Sciatic nerve (tissue), 2 donors: ENCODE results near the gene MCRIP1. TPM values are rescaled to one million over a fixed set of nuclear protein-coding genes. Genes with fewer than 3 reads are reported as not detected.

Experiments used
- ATAC-seq: fragments of 200-7000 bp; cut with Tn5 transposase; one replicate; pipeline ENCODE4 v1.9.1; 2020; ENCODE audit warnings: mild to moderate bottlenecking, moderate library complexity
- DNase-seq: peaks from one replicate; pipeline ENCODE4 v3.0.0-alpha.2; 2020; ENCODE audit warnings: low spot score
- intact Hi-C: fragments of 100-400 bp; cut with DNase I; formaldehyde crosslinking; loops from one replicate; pipeline ENCODE4 v1.14.2; 2022
- total RNA-seq: library from RNA; stranded (reverse); fragmentation: NEBNext Ultra II Directional; extraction: Animal tissue kit (Norgen Biotek cat#: 25700); gene quantifications from one replicate; pipeline ENCODE4 v1.2.1, GENCODE V29; 2021
- donor health status: DM: no; HTN: no; CAD: no.
- donor health status: DM: no; HTN: no; CAD: no.

Gene MCRIP1
- 91.5 TPM for total RNA-seq

- DNase-seq (peak; percentile 98), ATAC-seq (peak; percentile 93)
- intact Hi-C loops, result no loop called here
Measured at GRCh38 chr17:81833160-81833920, at the start of gene MCRIP1. MCRIP1 (minus strand) TSS chr17:81833291; CDS start chr17:81824506, 8,785 bp downstream.

GRCh38 chr17:81879121-81879520, 46.0 kb upstream of the MCRIP1 start:
- intact Hi-C loops, result no loop called here
- ATAC-seq (no peak), DNase-seq (no peak)

- ATAC-seq (no peak), DNase-seq (no peak)
- intact Hi-C loops, result no loop called here
Measured at GRCh38 chr17:81878294-81878693, 45.2 kb upstream of the MCRIP1 start.

DNA sequence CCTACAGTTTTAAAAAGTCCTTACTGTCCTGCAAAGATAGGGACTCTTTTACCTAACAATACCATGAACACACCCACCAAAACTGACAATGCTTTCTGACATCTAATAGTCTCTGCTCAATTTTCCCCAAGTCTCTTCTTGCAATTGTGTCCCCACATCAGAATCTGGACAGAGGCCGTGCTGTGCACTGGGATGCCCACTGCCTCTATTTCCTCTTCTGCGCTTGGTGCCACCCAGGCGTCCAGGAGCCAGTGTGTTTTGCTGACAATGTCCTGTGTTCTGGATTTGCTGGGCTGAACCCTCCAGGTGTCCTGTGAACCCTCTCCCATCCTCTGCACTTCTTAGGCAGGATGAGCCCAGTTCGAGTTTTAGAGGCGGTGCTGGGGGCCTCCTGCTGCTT, 44.5 kb upstream of the MCRIP1 start:
- no peak for ATAC-seq
- DNase-seq, result no peak
- intact Hi-C loops, result no loop called here

DNA sequence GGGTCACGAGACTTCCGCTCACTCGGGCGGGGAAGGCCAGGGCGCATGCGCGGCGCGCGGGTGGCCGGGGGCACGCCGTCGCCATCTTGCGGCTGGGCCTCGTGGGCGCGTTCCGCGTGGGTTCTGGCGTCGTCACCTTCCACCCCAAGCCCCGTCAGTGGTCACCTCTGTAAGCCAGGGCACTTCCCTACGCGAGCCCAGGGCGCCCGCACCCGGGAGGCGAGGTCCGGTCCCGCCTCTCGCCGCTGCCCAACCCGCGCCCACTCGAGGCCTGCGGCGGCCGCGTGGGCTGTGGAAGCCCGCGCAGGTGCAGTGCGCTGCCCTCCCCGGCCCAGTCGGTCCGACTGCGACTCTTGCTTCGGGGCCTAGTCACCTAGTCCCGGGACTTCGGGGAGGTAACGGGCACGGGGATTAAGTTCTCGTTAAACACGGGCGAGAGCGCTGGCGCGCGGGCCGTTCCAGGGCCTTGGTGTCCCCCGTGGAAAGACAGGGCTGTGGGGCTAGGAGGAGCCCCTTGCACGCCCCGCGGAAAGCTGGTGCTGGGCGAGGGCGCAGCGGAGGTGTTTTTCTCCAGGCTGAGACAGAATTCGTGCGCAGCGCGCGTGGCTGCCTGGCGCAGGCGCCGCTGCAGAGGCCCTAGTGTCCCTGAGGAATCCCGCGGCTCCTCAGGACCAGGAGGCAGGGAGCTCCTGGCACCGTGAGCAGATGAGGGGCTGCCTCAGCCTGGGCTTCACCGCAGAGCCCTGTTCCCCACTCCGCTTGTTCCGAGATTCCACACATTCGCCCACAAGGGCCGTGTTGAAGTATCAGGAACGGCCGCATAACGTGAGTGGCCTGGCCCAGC, 38.5 kb upstream of the MCRIP1 start:
- intact Hi-C loops, result no loop called here
- DNase-seq (peak; percentile 98), ATAC-seq (peak; percentile 37)

DNA sequence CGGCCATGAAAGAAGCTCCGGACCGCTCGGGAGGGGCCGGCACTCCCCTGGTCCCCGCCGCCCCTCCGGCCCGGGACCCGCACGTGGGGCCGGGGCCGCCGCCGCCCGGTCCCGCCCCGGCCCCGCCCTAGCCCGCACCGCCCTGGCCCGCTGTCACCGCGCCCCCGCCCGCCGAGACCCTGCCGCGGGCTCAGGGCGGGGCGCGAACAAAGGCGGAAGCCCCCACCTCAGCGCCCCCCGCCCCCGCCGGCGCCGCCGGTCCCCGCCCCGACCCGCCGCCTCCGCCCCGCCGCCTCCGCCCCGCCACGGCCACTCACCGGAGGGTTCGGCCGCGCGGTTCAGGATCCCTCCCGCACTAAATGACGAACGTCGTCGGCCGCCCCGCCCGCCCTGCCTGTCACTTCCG, 37.9 kb upstream of the MCRIP1 start, which contains the start of gene ARHGDIA:
ARHGDIA (minus strand) TSS at position 357 of the 406 bp plus-strand sequence. CDS start 1,407 bp downstream, outside the sequence.
- DNase-seq (no peak), ATAC-seq (peak; percentile 64)
- intact Hi-C loops, result no loop called here

GRCh38 chr17:81870131-81870980, 37.3 kb upstream of the MCRIP1 start:
- ATAC-seq, result peak; percentile 9
- intact Hi-C loops, result no loop called here
- DNase-seq, result no peak

DNA sequence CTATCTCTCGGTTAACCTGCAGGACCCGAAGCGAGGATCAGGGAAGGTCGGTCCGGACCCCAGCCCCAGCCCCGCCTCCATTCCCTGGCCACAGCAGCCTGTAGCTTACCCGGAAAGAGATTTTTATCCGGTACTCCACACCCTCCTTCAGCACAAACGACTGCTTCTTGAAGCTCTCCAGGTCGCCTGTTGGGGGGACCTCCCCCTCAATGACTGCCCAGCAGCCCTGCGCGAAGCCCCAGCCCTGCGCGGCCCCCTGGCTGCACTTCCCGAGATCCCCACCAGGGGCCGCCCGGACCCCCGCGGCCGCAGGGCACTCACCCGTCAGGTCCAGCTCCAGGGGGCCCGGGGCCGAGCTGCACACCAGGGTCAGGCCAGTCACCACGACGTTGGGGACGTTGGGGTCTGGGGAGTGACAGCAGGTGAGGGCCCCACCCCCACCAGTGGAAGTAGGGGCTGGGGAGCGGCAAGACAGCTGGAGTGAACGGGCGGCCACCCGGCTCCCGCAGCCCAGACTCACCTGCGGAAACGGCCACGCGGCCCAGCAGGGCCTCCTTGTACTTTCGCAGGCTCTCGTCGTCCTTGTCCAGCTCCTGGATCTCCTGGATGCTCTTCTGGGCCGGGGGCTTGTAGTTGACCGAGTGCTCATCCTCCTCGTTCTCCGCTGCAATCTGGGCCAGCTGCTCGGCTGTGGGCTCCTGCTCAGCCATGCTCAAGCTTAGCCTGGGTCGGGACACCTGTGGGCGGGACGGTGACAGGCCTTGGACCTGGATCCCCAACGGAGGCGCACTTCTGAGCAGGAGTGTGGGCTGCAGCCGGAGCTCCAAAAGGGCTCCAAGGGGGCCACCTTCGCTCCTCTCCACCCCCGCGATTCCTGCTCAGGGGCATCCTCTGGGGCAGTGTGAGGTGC, 36.4 kb upstream of the MCRIP1 start:
- intact Hi-C loops, result no loop called here
- DNase-seq (no peak), ATAC-seq (peak; percentile 33)

DNA sequence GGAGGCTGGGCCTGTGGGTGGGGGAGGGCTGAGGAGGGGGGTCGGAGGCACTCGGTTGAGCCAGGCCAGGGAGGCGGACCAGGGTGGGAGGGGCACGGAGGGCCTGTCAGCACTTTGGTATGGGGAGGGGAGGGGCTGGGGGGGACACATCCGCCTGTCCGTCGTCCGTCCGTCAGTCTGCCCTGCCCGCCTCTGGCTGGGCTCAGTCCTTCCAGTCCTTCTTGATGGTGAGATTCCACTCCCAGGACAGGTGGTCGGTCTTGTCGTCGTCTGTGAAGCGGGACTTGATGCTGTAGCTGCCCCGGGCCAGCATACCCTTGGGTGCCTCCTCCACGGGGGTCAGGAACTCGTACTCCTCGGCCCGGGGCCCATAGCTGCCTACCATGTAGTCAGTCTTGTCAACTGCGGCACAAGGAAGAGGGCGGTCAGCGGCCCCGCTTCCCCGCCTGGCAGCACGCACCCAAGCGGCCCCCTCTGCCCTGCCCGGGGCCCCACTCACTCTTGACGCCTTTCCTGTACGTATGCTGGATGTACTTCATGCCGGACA, 35.7 kb upstream of the MCRIP1 start:
- ATAC-seq (peak; percentile 18), DNase-seq (no peak)
- intact Hi-C loops, result no loop called here

DNA sequence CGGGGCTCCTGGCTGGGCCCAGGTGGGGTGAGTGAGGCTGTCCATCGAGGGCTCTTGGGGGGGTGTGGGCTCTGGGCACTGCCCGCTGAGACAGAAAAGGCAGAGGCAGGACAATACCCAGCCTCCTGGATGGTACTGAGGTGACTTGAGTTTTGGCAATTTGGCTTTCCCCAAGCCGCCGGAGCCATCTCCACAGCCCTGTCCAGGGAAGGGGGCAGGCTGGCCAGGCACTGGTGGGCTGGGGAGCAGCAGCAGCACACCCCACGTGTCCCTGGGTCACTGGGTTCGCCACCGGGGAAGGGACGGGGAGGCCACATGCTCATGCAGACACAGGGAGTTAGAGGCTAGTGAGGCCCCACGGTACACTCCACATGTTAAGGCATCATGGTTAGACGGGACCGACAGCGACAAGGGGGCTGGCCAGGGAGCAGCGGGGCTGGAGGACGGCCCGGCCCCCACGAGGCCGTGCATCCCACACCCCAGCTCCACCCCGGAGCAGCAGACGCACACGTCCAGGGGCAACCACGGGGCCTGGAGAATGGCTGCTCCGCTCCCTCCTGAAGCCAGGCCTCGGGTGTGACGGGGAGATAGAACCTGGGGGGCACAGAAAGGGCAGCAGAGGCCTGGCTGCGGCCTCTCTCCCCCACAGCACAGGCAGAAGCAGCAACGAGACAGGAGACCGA, 35.0 kb upstream of the MCRIP1 start:
- intact Hi-C loops, result no loop called here
- DNase-seq, result no peak
- ATAC-seq, result peak; percentile 0

GRCh38 chr17:81867170-81867990, 34.3 kb upstream of the MCRIP1 start:
- ATAC-seq, result peak; percentile 0
- intact Hi-C loops, result no loop called here

GRCh38 chr17:81866440-81867169, 33.5 kb upstream of the MCRIP1 start:
- intact Hi-C loops, result no loop called here
- no peak for ATAC-seq

More at GRCh38 chr17:81867170-81867990, 34.3 kb upstream of the MCRIP1 start:
- no peak for DNase-seq

GRCh38 chr17:81865733-81866439, 32.8 kb upstream of the MCRIP1 start:
- peak; percentile 58 for DNase-seq
- no peak for ATAC-seq
- intact Hi-C loops, result no loop called here

More at GRCh38 chr17:81866440-81867169, 33.5 kb upstream of the MCRIP1 start:
- DNase-seq, result no peak

DNA sequence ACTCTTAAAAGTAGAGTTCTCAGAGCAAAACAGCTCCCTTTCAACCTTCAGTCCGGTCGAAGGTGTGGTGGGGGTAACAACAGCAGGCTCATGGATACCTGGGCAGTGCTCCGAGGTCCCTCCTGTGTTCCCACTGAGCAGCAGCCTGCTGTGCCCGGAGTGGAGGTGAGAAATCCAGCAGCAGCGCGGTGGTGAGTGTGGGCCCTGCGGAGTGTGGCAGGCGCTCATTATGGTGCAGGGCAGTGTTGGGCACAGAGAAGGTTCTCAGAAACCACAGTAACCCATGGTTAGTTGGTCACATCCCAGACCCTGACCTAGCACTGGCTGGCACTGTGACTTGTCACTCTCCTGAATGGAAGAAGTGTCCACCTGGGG, 32.3 kb upstream of the MCRIP1 start:
- intact Hi-C loops, result no loop called here
- DNase-seq (no peak), ATAC-seq (no peak)
